GM12865 (cell line): Measurements from ENCODE around the gene RIN2.
"Not testable (repeated sequence)": the region's sequence is repeated elsewhere in the genome, so short reads cannot be mapped to it uniquely, and the experiment has no call there.

Experiments used
- DNase-seq: peaks from one replicate; pipeline ENCODE4 v3.0.0; 2010; ENCODE audit warnings: low read depth
- H3K4me3 ChIP-seq: 2 replicates; pipeline ENCODE4 v1.5.1; 2011; ENCODE audit warnings: mild to moderate bottlenecking, low read depth, low read length, control low read depth
- CTCF ChIP-seq: IDR thresholded peaks from 2 replicates; pipeline ENCODE4 v1.5.1; 2011; ENCODE audit warnings: low read length, control low read depth, low read depth, inconsistent platforms; ENCODE audit not compliant: insufficient read depth; ENCODE audit errors: missing control alignments

RIN2 gene

GRCh38 chr20:19745584-19745983, 12.5 kb upstream of the RIN2 start:
- no peak for TF ChIP-seq CTCF
- DNase-seq, result no peak
- no peak overlapping the region for H3K4me3 ChIP-seq

- no peak for DNase-seq
- no peak overlapping the region for H3K4me3 ChIP-seq
- no peak for TF ChIP-seq CTCF
These were observed 11.7 kb upstream of the RIN2 start for GRCh38 chr20:19746396-19746795.

DNA sequence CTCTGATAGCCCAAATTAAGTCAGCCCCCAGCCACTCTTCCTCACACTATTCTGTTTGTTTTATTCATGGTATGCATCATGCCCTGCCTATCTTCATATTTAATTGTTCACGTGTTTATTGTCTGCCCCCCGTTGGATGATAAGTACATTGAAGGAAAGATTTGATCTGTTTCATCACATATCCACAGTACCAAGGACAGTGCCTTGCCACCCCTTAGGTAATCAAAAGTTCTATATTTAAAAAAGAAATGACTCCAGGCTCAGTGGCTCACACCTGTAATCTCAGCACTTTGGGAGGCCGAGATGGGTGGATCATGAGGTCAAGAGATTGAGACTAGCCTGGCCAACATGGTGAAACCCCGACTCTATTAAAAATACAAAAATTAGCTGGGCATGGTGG, 10.2 kb upstream of the RIN2 start:
- DNase-seq, result no peak
- TF ChIP-seq CTCF, result no peak

GRCh38 chr20:19748681-19749080, 9.4 kb upstream of the RIN2 start:
- no peak for DNase-seq
- TF ChIP-seq CTCF, result no peak
- no peak overlapping the region for H3K4me3 ChIP-seq

More for the DNA sequence above, 10.2 kb upstream of the RIN2 start:
- no peak overlapping the region for H3K4me3 ChIP-seq

GRCh38 chr20:19749618-19750071, 8.4 kb upstream of the RIN2 start:
- TF ChIP-seq CTCF, result no peak
- no peak overlapping the region for H3K4me3 ChIP-seq
- no peak for DNase-seq

GRCh38 chr20:19750101-19750606, 7.9 kb upstream of the RIN2 start:
- DNase-seq, result no peak
- no peak for TF ChIP-seq CTCF
- no peak overlapping the region for H3K4me3 ChIP-seq

DNA sequence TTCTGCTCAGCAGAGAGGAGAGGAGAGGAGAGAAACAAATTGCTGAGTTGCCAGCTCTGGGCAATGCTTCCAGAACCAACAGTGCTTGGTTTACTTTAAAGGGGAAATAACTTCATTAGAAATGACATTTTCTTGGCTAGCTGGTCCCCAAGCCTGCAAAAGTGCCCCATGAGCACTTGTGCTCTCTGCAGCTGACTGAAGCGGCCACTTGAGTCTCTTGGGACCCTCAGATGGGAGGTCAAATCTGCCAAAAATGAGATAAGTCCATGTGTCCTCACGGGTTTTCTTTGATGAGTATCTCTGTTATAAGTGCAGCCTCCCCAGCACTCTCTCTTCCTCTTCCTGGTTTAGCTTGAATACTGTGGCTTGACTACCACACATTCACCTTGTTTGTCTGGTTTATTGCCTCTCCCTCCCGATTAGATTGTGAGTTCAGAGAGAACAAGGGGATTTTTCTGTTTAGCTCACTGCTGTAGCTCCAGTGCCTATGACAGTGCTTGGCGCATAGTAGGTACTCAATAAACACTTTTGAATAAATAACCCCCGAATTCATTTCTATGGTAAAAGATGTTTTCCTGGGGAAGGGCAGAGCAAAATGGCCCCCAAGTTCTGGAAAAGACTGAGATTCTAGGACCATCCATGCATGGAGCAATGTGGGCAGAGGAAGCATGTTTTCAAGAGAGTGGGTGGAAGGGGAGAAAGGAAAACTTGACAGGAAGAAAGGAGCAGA, 7.0 kb upstream of the RIN2 start:
- DNase-seq, result no peak
- H3K4me3 ChIP-seq, result no peak overlapping the region

DNA sequence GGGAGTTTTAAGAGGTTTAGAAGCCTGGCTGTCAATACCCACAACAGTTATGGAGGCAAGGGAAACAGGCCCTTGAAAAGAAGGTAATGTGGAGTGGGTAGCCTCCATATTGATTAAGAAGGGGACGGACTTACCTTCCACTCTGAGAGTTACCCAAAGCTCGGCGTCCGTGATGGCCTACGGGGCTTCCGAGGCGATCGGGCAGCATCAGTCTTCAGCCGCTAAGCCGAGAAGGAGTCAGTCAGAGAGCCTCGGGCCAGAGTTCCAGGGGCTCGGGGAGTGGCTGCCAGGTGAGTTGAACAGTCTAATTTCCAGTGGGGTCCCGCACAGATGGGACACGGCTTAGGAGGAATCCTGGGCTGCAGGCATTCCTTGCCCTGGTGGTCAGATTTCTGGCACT, 3.9 kb upstream of the RIN2 start:
- not testable (repeated sequence) for H3K4me3 ChIP-seq, DNase-seq

More for the DNA sequence above, 7.0 kb upstream of the RIN2 start:
- TF ChIP-seq CTCF, result no peak
